Peyer's patch (tissue), 4 donors: ENCODE results near the gene NPPA. TPM values are rescaled to one million over a fixed set of nuclear protein-coding genes. Genes with fewer than 3 reads are reported as not detected.

Experiments used
- DNase-seq, 3 donors: peaks; one replicate each; pipeline ENCODE4 v3.0.0-alpha.2; 2017 to 2019
- H3K27ac ChIP-seq, 4 donors: fragments of 200-600 bp; sonication (generic); one replicate each; pipeline ENCODE4 v1.5.1; 2016 to 2019
- H3K27me3 ChIP-seq, 2 donors: fragments of 200-600 bp; sonication (generic); one replicate each; pipeline ENCODE4 v1.5.1; 2019
- H3K36me3 ChIP-seq, 3 donors: fragments of 200-600 bp; sonication (generic); one replicate each; pipeline ENCODE4 v1.5.1; 2016 to 2019
- H3K4me1 ChIP-seq, 4 donors: fragments of 200-600 bp; sonication (generic); one replicate each; pipeline ENCODE4 v1.5.1; 2016 to 2019
- H3K4me3 ChIP-seq, 4 donors: fragments of 200-600 bp; sonication (generic); 1 replicate in 3 of 4; 2 replicates in 1 of 4; pipeline ENCODE4 v1.5.1; 2016 to 2019; ENCODE audit warnings: mild to moderate bottlenecking in 1 of 4
- H3K9me3 ChIP-seq, 4 donors: fragments of 200-600 bp; sonication (generic); one replicate each; pipeline ENCODE4 v1.5.1; 2016 to 2019; ENCODE audit warnings: mild to moderate bottlenecking in 1 of 4
- POLR2A ChIP-seq, 2 donors: fragments of 450-650 bp; IDR thresholded peaks; one replicate each; pipeline ENCODE4 v1.5.1; 2017; ENCODE audit warnings: antibody characterized with exemption in 2 of 2, mild to moderate bottlenecking in 2 of 2, moderate library complexity in 2 of 2
- total RNA-seq, 4 donors: library from RNA; depleted of rRNA; stranded (reverse); fragments of >200 nt; gene quantifications; one replicate each; pipeline ENCODE4 v1.1.0, GENCODE V29; 2016
- TF ChIP-seq, protein P1 (sequence below), 6 experiments: fragments of 450-650 bp in 4 of 6; fragments of 200-600 bp in 2 of 6; sonication (generic) in 1 of 6; IDR thresholded peaks; one replicate each; pipeline ENCODE4 v1.5.1; 2017 to 2019; ENCODE audit warnings: antibody characterized with exemption in 6 of 6, mild to moderate bottlenecking in 3 of 6, moderate library complexity in 1 of 6

NPPA gene
- total RNA-seq, 4 donors from 2014 or later, result not detected

DNA sequence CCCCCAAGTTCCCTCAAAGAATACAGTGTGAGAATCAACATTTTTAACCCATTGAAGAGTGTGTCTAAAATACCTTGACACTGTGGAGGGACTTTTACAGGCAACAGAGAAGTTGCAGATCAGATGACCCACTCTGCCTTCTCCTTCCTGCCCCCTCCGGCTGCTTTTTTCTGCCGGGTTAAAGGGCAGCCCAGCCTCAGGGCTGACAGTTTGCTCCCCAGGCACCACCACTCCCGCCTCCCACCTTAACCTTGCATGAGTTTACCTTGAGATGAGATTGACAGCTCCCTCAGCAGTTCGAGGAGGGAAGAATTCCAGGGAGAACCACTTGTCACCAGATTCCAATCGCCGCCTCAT lies 45.0 kb downstream of the NPPA start:
- H3K36me3 ChIP-seq, result peaks cover 0 to 36% (median 0%) of the 10 kb centered on the region in 3 donors
- H3K9me3 ChIP-seq, result no peaks in the 10 kb centered on the region
- H3K27ac ChIP-seq, result peak overlapping the region; percentile 48 to 98 (median 92)
- DNase-seq, result no peak
- peaks cover 3 to 36% (median 25%) of the 10 kb centered on the region in 4 donors for H3K4me1 ChIP-seq
- no peak for TF ChIP-seq POLR2A (IDR thresholded peaks at IDR 0.05)
- TF ChIP-seq, protein P1, sequence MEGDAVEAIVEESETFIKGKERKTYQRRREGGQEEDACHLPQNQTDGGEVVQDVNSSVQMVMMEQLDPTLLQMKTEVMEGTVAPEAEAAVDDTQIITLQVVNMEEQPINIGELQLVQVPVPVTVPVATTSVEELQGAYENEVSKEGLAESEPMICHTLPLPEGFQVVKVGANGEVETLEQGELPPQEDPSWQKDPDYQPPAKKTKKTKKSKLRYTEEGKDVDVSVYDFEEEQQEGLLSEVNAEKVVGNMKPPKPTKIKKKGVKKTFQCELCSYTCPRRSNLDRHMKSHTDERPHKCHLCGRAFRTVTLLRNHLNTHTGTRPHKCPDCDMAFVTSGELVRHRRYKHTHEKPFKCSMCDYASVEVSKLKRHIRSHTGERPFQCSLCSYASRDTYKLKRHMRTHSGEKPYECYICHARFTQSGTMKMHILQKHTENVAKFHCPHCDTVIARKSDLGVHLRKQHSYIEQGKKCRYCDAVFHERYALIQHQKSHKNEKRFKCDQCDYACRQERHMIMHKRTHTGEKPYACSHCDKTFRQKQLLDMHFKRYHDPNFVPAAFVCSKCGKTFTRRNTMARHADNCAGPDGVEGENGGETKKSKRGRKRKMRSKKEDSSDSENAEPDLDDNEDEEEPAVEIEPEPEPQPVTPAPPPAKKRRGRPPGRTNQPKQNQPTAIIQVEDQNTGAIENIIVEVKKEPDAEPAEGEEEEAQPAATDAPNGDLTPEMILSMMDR (IDR thresholded peaks at IDR 0.05), result no peak
- peak overlapping the region; percentile 28 to 58 (median 50) for H3K4me3 ChIP-seq
- H3K27me3 ChIP-seq, result no peaks in the 10 kb centered on the region

- H3K27ac ChIP-seq, result no peak overlapping the region
- peaks cover 0 to 45% (median 0%) of the 10 kb centered on the region in 3 donors for H3K36me3 ChIP-seq
- H3K27me3 ChIP-seq, result no peaks in the 10 kb centered on the region
- no peak for DNase-seq
- no peaks in the 10 kb centered on the region for H3K9me3 ChIP-seq
- no peak for TF ChIP-seq POLR2A (IDR thresholded peaks at IDR 0.05)
- TF ChIP-seq, protein P1 (IDR thresholded peaks at IDR 0.05), result no peak
- peaks cover 3 to 29% (median 15%) of the 10 kb centered on the region in 4 donors for H3K4me1 ChIP-seq
- H3K4me3 ChIP-seq, result no peak overlapping the region
Observed at GRCh38 chr1:11800756-11801433, 46.7 kb downstream of the NPPA start.

- peaks cover 0 to 50% (median 0%) of the 10 kb centered on the region in 3 donors for H3K36me3 ChIP-seq
- no peak for TF ChIP-seq POLR2A (IDR thresholded peaks at IDR 0.05)
- TF ChIP-seq, protein P1 (IDR thresholded peaks at IDR 0.05), result no peak
- DNase-seq, result no peak
Observed at GRCh38 chr1:11800391-11800755, 47.2 kb downstream of the NPPA start.

DNA sequence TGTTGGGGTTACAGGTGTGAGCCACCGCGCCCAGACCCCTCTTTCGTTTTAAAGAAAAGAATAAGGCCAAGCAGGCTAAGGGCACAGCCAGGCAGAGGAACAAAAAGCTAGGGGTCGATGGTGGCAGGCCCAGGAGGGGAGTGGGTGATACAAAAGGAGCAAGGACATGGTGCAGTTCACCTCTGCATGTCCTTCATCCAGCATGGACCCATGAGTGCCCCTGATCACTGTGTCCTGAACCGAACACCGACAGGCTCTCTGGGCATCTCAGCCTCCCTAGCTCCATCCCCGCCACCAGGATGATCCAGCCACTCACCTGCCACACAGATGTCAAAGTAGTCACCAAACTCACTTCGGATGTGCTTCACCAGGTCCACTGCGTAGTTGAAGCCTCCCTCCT lies 47.7 kb downstream of the NPPA start:
- H3K4me1 ChIP-seq, result peaks cover 3 to 27% (median 15%) of the 10 kb centered on the region in 4 donors
- no peaks in the 10 kb centered on the region for H3K9me3 ChIP-seq
- H3K36me3 ChIP-seq, result peaks cover 0 to 55% (median 0%) of the 10 kb centered on the region in 3 donors
- no peaks in the 10 kb centered on the region for H3K27me3 ChIP-seq
- H3K4me3 ChIP-seq, result no peak overlapping the region
- no peak for DNase-seq
- no peak overlapping the region for H3K27ac ChIP-seq
- TF ChIP-seq POLR2A (IDR thresholded peaks at IDR 0.05), result no peak
- TF ChIP-seq, protein P1 (IDR thresholded peaks at IDR 0.05), result no peak

More at GRCh38 chr1:11800391-11800755, 47.2 kb downstream of the NPPA start:
- H3K27ac ChIP-seq, result no peak overlapping the region
- H3K9me3 ChIP-seq, result no peaks in the 10 kb centered on the region
- H3K27me3 ChIP-seq, result no peaks in the 10 kb centered on the region
- peaks cover 3 to 29% (median 15%) of the 10 kb centered on the region in 4 donors for H3K4me1 ChIP-seq
- no peak overlapping the region for H3K4me3 ChIP-seq

DNA sequence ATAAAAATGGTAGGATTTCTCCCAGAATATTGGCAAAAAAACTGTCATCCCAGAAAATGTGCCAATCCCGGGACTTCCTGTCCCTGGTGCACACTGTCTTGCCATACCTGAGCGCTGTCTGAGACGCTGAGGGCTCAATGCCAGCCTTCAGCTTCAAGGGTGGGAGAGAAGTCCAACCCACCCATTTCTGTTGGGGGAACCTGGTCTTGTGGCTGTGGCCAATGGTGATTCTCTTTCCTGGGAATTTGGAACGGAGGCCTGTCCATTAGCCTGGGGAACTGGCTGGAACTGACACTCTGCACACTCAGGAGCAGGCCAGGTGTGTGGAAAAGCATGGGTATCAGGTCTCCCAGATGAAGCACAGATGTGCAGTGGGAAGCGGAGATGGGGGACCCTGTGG lies 48.5 kb downstream of the NPPA start:
- Histone ChIP-seq H3K27ac (no peak overlapping the region), H3K9me3 (no peaks in the 10 kb centered on the region), H3K27me3 (no peaks in the 10 kb centered on the region), H3K36me3 (peaks cover 0 to 63% (median 0%) of the 10 kb centered on the region in 3 donors), H3K4me1 (peaks cover 3 to 19% (median 13%) of the 10 kb centered on the region in 4 donors), H3K4me3 (no peak overlapping the region)
- no peak for TF ChIP-seq POLR2A (IDR thresholded peaks at IDR 0.05)
- TF ChIP-seq, protein P1 (IDR thresholded peaks at IDR 0.05), result no peak
- no peak for DNase-seq
